K562 (cell line): Measurements from ENCODE around the gene NET1. TPM values are rescaled to one million over a fixed set of nuclear protein-coding genes. Genes with fewer than 3 reads are reported as not detected.

Experiments
- CBFA2T2 ChIP-seq: fragments of 450-650 bp; conservative IDR thresholded peaks from 2 replicates; pipeline ENCODE4 v1.6.1; 2017; ENCODE audit warnings: mild to moderate bottlenecking
- CBX2 ChIP-seq: fragments of 200-600 bp; sonication (generic); IDR thresholded peaks from one replicate; pipeline ENCODE4 v1.6.1; 2012; ENCODE audit warnings: mild to moderate bottlenecking, low read length, inconsistent platforms; ENCODE audit not compliant: insufficient read depth, poor library complexity, severe bottlenecking
- CREB1 ChIP-seq, 2 experiments: sonication (generic) in 1 of 2; formaldehyde crosslinking in 1 of 2; IDR thresholded peaks; 2 replicates each; pipeline versions ENCODE4 v1.6.1 to v1.8.0; 2012 to 2022; ENCODE audit warnings: inconsistent platforms in 1 of 2, mild to moderate bottlenecking in 1 of 2, missing genetic modification reagents in 1 of 2, moderate library complexity in 1 of 2
- FOXK2 ChIP-seq, 2 experiments: fragments of 450-650 bp; IDR thresholded peaks in 1 of 2; conservative IDR thresholded peaks in 1 of 2; 2 replicates each; pipeline ENCODE4 v1.6.1; 2016; ENCODE audit warnings: low read depth in 2 of 2, mild to moderate bottlenecking in 1 of 2
- GABPA ChIP-seq: fragments of 200-800 bp; sonication (Bioruptor generic); conservative IDR thresholded peaks from 2 replicates; pipeline ENCODE4 v1.6.1; 2016; ENCODE audit warnings: low read depth, missing genetic modification characterization, missing compliant biosample characterization
- GTF3C2 ChIP-seq: IDR thresholded peaks from 3 replicates; pipeline ENCODE4 v1.6.1; 2011; ENCODE audit warnings: borderline replicate concordance, mild to moderate bottlenecking, moderate library complexity; ENCODE audit not compliant: insufficient read length; ENCODE audit errors: extremely low read depth
- HLTF ChIP-seq: fragments of 450-650 bp; IDR thresholded peaks from 2 replicates; pipeline ENCODE4 v1.6.1; 2016
- ILF3 ChIP-seq: fragments of 450-650 bp; IDR thresholded peaks from 2 replicates; pipeline ENCODE4 v1.6.1; 2018; ENCODE audit warnings: antibody characterized with exemption, mild to moderate bottlenecking, moderate library complexity, borderline replicate concordance
- JUN ChIP-seq, 2 experiments: sonication (generic) in 1 of 2; formaldehyde crosslinking in 1 of 2; IDR thresholded peaks; 2 replicates each; pipeline versions ENCODE4 v1.6.1 to v1.8.0; 2012 to 2022; ENCODE audit warnings: borderline replicate concordance in 2 of 2, mild to moderate bottlenecking in 2 of 2, improper control_type of control experiment in 1 of 2, low read depth in 1 of 2, low read length in 1 of 2, missing genetic modification reagents in 1 of 2
- KLF16 ChIP-seq: IDR thresholded peaks from 2 replicates; pipeline ENCODE4 v1.6.1; 2016; ENCODE audit warnings: antibody characterized with exemption
- MYBL2 ChIP-seq, 2 experiments: fragments of 450-650 bp in 1 of 2; sonication (generic) in 1 of 2; formaldehyde crosslinking in 1 of 2; IDR thresholded peaks; 2 replicates each; pipeline versions ENCODE4 v1.6.1 to v1.8.1; 2017 to 2022; ENCODE audit warnings: borderline replicate concordance in 1 of 2, inconsistent platforms in 1 of 2, low read depth in 1 of 2, mild to moderate bottlenecking in 1 of 2, missing genetic modification reagents in 1 of 2, moderate library complexity in 1 of 2
- NFE2 ChIP-seq: IDR thresholded peaks from 2 replicates; pipeline ENCODE4 v1.6.1; 2014; ENCODE audit warnings: antibody characterized with exemption, low read depth
- PHB ChIP-seq: fragments of 250-450 bp; sonication (Bioruptor Pico); IDR thresholded peaks from 2 replicates; pipeline ENCODE4 v1.5.0; 2021
- PTRF ChIP-seq: fragments of 450-650 bp; IDR thresholded peaks from 2 replicates; pipeline ENCODE4 v1.6.1; 2016; ENCODE audit warnings: mild to moderate bottlenecking, missing genetic modification characterization, missing compliant biosample characterization
- RBM17 ChIP-seq: fragments of 200-400 bp; formaldehyde crosslinking; IDR thresholded peaks from 2 replicates; pipeline ENCODE4 v1.6.1; 2017; ENCODE audit warnings: low read depth, mild to moderate bottlenecking, low read length, borderline replicate concordance
- SNIP1 ChIP-seq: fragments of 450-650 bp; IDR thresholded peaks from 2 replicates; pipeline ENCODE4 v1.7.1; 2017; ENCODE audit warnings: low read depth, mild to moderate bottlenecking
- THAP12 ChIP-seq: fragments of 250-450 bp; sonication (Bioruptor Pico); IDR thresholded peaks from 2 replicates; pipeline ENCODE4 v1.9.0; 2021; ENCODE audit warnings: mild to moderate bottlenecking, inconsistent platforms
- USF1 ChIP-seq: sonication (generic); formaldehyde crosslinking; IDR thresholded peaks from 2 replicates; pipeline ENCODE4 v1.9.0; 2022; ENCODE audit warnings: mild to moderate bottlenecking, missing genetic modification reagents
- ZNF24 ChIP-seq: fragments of 450-650 bp; IDR thresholded peaks from 2 replicates; pipeline ENCODE4 v1.6.1; 2016
- ZNF253 ChIP-seq: fragments of 250-450 bp; sonication (Bioruptor Pico); conservative IDR thresholded peaks from 2 replicates; pipeline ENCODE4 v1.6.1; 2021; ENCODE audit warnings: mild to moderate bottlenecking
- ZNF274 ChIP-seq: IDR thresholded peaks from 2 replicates; pipeline ENCODE4 v1.6.1; 2011; ENCODE audit warnings: low read depth, mild to moderate bottlenecking, low read length, moderate library complexity, borderline replicate concordance
- polyA plus RNA-seq, 8 experiments: library from polyadenylated mRNA; depleted of rRNA in 4 of 8; stranded (reverse) in 5 of 8; unstranded in 3 of 8; fragments of >200 nt; fragmentation: Nextera tagmentation in 2 of 8; fragmentation: Illumina TruSeq in 1 of 8; extraction: Ambion mirVana in 2 of 8; extraction: Trizol in 1 of 8; gene quantifications; 2 replicates each; pipeline versions ENCODE4 v1.2.1 to v1.2.3, GENCODE V29; 2011 to 2014; ENCODE audit warnings: inconsistent platforms in 1 of 8, missing spikeins in 1 of 8
- total RNA-seq, 7 experiments: library from RNA; depleted of rRNA in 6 of 7; stranded (reverse); fragments of >200 nt in 6 of 7; fragmentation: Illumina TruSeq in 2 of 7; extraction: Trizol in 2 of 7; gene quantifications; 2 replicates each; pipeline versions ENCODE4 v1.2.1 to v1.2.3, GENCODE V29; 2011 to 2021; ENCODE audit warnings: low replicate concordance in 1 of 7
- TF ChIP-seq, protein P1 (sequence below): sonication (generic); formaldehyde crosslinking; IDR thresholded peaks from 2 replicates; pipeline ENCODE4 v1.8.0; 2022; ENCODE audit warnings: mild to moderate bottlenecking, missing genetic modification reagents

NET1 gene
- total and polyA plus RNA-seq, 9 of the 15 experiments (the other 6 are each of a cell fraction or from before 2014, with no cell fraction given): 47.4 to 258 (median 106) TPM

DNA sequence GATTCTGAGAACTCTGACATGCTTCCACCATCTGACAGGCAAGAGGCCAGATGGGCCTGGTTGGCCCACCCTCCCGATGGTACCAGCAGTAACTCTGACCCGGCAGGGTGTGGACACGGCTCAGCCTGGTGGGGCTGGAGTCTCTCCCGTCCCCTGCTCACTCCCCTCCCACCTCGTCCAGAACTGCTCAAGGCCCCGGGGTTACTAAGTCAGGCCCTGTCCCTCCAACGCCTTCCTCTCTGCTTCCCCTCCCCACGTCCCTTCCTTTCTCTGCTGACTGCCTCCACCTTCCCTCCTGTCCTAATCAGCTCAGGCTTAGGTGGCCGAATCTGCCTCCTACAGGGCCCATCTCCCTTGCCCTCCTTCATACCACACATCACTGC, 74.5 kb downstream of the NET1 start (continued):
- TF ChIP-seq MYBL2 (IDR thresholded peaks at IDR 0.05; ENCODE audit: low read depth) (no peak), MYBL2 (CRISPR knock-in tag; IDR thresholded peaks at IDR 0.05; ENCODE audit: borderline replicate concordance) (no peak), CBX2 (no peak), GABPA (no peak), THAP12 (CRISPR knock-in tag) (0 out of 2 replicates have a peak, but pooled peaks have one; percentile 35), JUN (IDR thresholded peaks at IDR 0.05; ENCODE audit: borderline replicate concordance, low read depth, low read length) (no peak), JUN (CRISPR knock-in tag; IDR thresholded peaks at IDR 0.05; ENCODE audit: borderline replicate concordance) (no peak), ILF3 (no peak), NFE2 (peak; percentile 3; the same call in 1 of the 2 replicates), ZNF24 (no peak), ZNF274 (no peak), RBM17 (no peak), CBFA2T2 (no peak), GTF3C2 (no peak), PTRF (tag) (no peak), CREB1 (IDR thresholded peaks at IDR 0.05) (no peak), CREB1 (CRISPR knock-in tag; IDR thresholded peaks at IDR 0.05) (0 out of 2 replicates have a peak, but pooled peaks have one; percentile 8), ZNF253 (CRISPR knock-in tag) (no peak), HLTF (no peak), FOXK2 (conservative IDR thresholded peaks at IDR 0.05 in 1 of 2, IDR thresholded peaks at IDR 0.05 in 1 of 2; ENCODE audit: low read depth in 2 of 2) (no peak), SNIP1 (no peak), KLF16 (no peak), PHB (CRISPR knock-in tag) (no peak), USF1 (CRISPR knock-in tag) (no peak)
- TF ChIP-seq, protein P1, sequence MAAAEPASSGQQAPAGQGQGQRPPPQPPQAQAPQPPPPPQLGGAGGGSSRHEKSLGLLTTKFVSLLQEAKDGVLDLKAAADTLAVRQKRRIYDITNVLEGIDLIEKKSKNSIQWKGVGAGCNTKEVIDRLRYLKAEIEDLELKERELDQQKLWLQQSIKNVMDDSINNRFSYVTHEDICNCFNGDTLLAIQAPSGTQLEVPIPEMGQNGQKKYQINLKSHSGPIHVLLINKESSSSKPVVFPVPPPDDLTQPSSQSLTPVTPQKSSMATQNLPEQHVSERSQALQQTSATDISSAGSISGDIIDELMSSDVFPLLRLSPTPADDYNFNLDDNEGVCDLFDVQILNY (CRISPR knock-in tag): no peak
